ENCODE results near the gene ABHD10.

GRCh38 chr3:111929484-111929883 is 49.3 kb upstream of the ABHD10 start:
- TF ChIP-seq CTCF (IDR thresholded peaks at IDR 0.05 in 8 of 11, conservative IDR thresholded peaks at IDR 0.05 in 3 of 11): no peak
- TF ChIP-seq POLR2A (IDR thresholded peaks at IDR 0.05): no peak
- TF ChIP-seq POLR2AphosphoS5 (IDR thresholded peaks at IDR 0.05): no peak
